GM12865 (cell line): ENCODE results near the gene SLC28A2.

Source experiments
- DNase-seq: peaks from one replicate; pipeline ENCODE4 v3.0.0; 2010; ENCODE audit warnings: low read depth
- H3K4me3 ChIP-seq: 2 replicates; pipeline ENCODE4 v1.5.1; 2011; ENCODE audit warnings: mild to moderate bottlenecking, low read depth, low read length, control low read depth
- TF ChIP-seq, protein P1 (sequence below): IDR thresholded peaks from 2 replicates; pipeline ENCODE4 v1.5.1; 2011; ENCODE audit warnings: low read length, control low read depth, low read depth, inconsistent platforms; ENCODE audit not compliant: insufficient read depth; ENCODE audit errors: missing control alignments

The SLC28A2 gene

DNA sequence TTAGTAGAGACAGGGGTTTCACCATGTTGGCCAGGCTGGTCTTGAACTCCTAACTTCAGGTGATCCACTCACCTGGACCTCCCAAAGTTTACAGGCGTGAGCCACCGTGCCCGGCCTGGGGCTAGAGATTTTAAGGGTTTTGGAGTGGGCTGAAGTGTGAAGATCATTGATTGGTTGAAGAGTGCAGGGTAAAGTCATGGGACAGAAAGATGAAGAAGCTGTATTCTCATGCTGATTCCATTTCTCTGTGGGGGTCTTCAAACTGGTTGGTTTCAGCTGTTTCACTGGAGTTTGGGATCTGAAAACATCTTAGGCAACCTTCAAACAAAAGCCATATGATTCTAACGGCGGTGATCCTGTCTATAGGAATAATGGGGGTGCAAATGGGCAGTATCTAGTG, 74.2 kb downstream of the SLC28A2 start:
- H3K4me3 ChIP-seq = no peak overlapping the region
- DNase-seq = no peak
- TF ChIP-seq, protein P1, sequence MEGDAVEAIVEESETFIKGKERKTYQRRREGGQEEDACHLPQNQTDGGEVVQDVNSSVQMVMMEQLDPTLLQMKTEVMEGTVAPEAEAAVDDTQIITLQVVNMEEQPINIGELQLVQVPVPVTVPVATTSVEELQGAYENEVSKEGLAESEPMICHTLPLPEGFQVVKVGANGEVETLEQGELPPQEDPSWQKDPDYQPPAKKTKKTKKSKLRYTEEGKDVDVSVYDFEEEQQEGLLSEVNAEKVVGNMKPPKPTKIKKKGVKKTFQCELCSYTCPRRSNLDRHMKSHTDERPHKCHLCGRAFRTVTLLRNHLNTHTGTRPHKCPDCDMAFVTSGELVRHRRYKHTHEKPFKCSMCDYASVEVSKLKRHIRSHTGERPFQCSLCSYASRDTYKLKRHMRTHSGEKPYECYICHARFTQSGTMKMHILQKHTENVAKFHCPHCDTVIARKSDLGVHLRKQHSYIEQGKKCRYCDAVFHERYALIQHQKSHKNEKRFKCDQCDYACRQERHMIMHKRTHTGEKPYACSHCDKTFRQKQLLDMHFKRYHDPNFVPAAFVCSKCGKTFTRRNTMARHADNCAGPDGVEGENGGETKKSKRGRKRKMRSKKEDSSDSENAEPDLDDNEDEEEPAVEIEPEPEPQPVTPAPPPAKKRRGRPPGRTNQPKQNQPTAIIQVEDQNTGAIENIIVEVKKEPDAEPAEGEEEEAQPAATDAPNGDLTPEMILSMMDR = no peak

DNA sequence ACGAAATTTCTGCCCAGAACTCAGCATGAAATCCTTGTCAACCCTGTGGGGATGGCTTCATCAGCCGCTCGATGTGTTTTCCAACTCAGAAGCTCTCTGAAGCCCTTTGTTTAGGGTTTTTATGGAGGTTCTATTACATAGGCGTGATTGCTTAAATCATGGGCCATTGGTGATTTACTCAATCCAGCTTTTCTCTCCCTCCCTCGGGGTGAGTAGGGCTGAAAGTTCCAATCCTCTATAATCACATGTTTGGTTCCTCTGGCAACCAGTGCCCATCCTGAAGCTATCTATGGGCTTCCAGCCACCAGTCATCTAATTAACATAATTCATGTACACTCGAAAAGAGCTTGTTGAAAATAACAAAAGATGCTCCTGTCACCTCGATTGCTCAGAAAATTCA, 74.7 kb downstream of the SLC28A2 start:
- TF ChIP-seq, protein P1 = no peak
- H3K4me3 ChIP-seq = no peak overlapping the region
- no peak for DNase-seq
